ENCODE results near the gene DTWD2.
"Not testable (repeated sequence)": the region's sequence is repeated elsewhere in the genome, so short reads cannot be mapped to it uniquely, and the experiment has no call there.

DTWD2 gene

DNA sequence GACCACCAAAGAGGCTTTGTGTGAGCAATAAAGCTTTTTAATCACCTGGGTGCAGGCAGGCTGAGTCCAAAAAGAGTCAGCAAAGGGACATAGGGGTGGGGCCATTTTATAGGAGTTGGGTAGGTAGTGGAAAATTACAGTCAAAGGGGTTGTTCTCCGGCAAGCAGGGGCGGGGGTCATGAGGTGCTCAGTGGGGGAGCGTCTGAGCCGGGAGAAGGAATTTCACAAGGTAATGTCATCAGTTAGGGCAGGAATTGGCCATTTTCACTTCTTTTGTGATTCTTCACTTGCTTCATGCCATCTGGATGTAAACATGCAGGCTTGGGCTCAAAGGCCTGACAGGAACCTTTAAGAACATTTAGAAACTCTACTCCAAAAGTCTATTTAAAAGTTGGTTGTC, 36.0 kb downstream of the DTWD2 start:
- H3K27ac ChIP-seq (replicated peaks; ENCODE audit: low read length); H3K9me3 ChIP-seq (replicated peaks in 1 of 2; ENCODE audit: control insufficient read depth in 2 of 2, insufficient read depth in 1 of 2, low read depth in 1 of 2, low read length in 2 of 2); H3K27me3 ChIP-seq (ENCODE audit: control insufficient read depth in 3 of 3, insufficient read depth in 3 of 3, low read depth in 1 of 3, low read length in 3 of 3); H3K14ac ChIP-seq (ENCODE audit: low read length); H3K9ac ChIP-seq (ENCODE audit: low read depth, low read length, poor library complexity); H3K36me3 ChIP-seq (replicated peaks in 1 of 2; ENCODE audit: control insufficient read depth in 2 of 2, insufficient read depth in 2 of 2, low read length in 2 of 2); H4K91ac ChIP-seq (ENCODE audit: low read depth, low read length, poor library complexity); H4K8ac ChIP-seq (ENCODE audit: low read depth, low read length); H2BK120ac ChIP-seq (ENCODE audit: low read depth, low read length); H2BK15ac ChIP-seq (ENCODE audit: low read length); H3K79me1 ChIP-seq (ENCODE audit: low read depth, low read length); H3K4ac ChIP-seq (ENCODE audit: low read length); DNase-seq (ENCODE audit: low spot score); H3K18ac ChIP-seq (ENCODE audit: low read length); H2AK5ac ChIP-seq (ENCODE audit: low read depth, low read length); H2BK12ac ChIP-seq (ENCODE audit: low read length); H2AFZ ChIP-seq (ENCODE audit: low read length); H3K4me2 ChIP-seq (ENCODE audit: insufficient read depth, low read length, poor library complexity, severe bottlenecking); H3K4me1 ChIP-seq (ENCODE audit: control insufficient read depth in 2 of 2, insufficient read depth in 1 of 2, low read depth in 1 of 2, low read length in 2 of 2); H3K4me3 ChIP-seq (ENCODE audit: low read length in 2 of 2); H3K23ac ChIP-seq (ENCODE audit: low read depth, low read length, poor library complexity); H2BK5ac ChIP-seq (ENCODE audit: low read length): not testable (repeated sequence)
- WGBS, 2 donors (ENCODE audit: extremely low coverage in 2 of 2, insufficient read length in 2 of 2, insufficient replicate concordance in 1 of 2) = no CpG with 5 or more reads among the region's 4 CpGs

DNA sequence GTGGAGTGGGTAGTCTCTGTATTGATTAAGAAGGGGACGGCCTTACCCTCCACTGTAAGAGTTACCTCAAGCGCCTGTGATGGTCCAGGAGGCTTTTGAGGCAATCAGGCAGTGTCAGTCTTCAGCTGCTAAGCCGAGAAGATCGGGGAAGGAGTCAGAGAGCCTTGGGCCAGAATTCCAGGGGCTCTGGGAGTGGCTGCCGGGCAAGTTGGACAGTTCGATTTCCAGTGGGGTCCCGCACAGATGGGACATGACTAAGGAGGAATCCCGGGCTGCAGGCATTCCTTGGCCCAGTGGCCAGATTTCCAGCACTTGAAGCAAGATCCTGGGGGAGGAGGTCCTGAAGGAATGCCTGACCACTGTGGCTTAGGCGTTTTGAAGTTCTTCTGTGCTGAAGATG, 38.0 kb downstream of the DTWD2 start:
- not testable (repeated sequence) for H3K9ac ChIP-seq (ENCODE audit: low read depth, low read length, poor library complexity); H2AFZ ChIP-seq (ENCODE audit: low read length); H2BK15ac ChIP-seq (ENCODE audit: low read length); H2BK5ac ChIP-seq (ENCODE audit: low read length); H3K4me1 ChIP-seq (ENCODE audit: control insufficient read depth in 2 of 2, insufficient read depth in 1 of 2, low read depth in 1 of 2, low read length in 2 of 2); DNase-seq (ENCODE audit: low spot score); H3K18ac ChIP-seq (ENCODE audit: low read length); H3K4ac ChIP-seq (ENCODE audit: low read length); H3K4me3 ChIP-seq (ENCODE audit: low read length in 2 of 2); H3K79me1 ChIP-seq (ENCODE audit: low read depth, low read length); H3K4me2 ChIP-seq (ENCODE audit: insufficient read depth, low read length, poor library complexity, severe bottlenecking); H3K9me3 ChIP-seq (replicated peaks in 1 of 2; ENCODE audit: control insufficient read depth in 2 of 2, insufficient read depth in 1 of 2, low read depth in 1 of 2, low read length in 2 of 2); H2AK5ac ChIP-seq (ENCODE audit: low read depth, low read length); H3K23ac ChIP-seq (ENCODE audit: low read depth, low read length, poor library complexity); H2BK120ac ChIP-seq (ENCODE audit: low read depth, low read length); H3K14ac ChIP-seq (ENCODE audit: low read length); H3K36me3 ChIP-seq (replicated peaks in 1 of 2; ENCODE audit: control insufficient read depth in 2 of 2, insufficient read depth in 2 of 2, low read length in 2 of 2); H3K27ac ChIP-seq (replicated peaks; ENCODE audit: low read length); H2BK12ac ChIP-seq (ENCODE audit: low read length); H4K91ac ChIP-seq (ENCODE audit: low read depth, low read length, poor library complexity); H3K27me3 ChIP-seq (ENCODE audit: control insufficient read depth in 3 of 3, insufficient read depth in 3 of 3, low read depth in 1 of 3, low read length in 3 of 3); H4K8ac ChIP-seq (ENCODE audit: low read depth, low read length)
- WGBS, 2 donors (ENCODE audit: extremely low coverage in 2 of 2, insufficient read length in 2 of 2, insufficient replicate concordance in 1 of 2) = no CpG with 5 or more reads among the region's 9 CpGs

DNA sequence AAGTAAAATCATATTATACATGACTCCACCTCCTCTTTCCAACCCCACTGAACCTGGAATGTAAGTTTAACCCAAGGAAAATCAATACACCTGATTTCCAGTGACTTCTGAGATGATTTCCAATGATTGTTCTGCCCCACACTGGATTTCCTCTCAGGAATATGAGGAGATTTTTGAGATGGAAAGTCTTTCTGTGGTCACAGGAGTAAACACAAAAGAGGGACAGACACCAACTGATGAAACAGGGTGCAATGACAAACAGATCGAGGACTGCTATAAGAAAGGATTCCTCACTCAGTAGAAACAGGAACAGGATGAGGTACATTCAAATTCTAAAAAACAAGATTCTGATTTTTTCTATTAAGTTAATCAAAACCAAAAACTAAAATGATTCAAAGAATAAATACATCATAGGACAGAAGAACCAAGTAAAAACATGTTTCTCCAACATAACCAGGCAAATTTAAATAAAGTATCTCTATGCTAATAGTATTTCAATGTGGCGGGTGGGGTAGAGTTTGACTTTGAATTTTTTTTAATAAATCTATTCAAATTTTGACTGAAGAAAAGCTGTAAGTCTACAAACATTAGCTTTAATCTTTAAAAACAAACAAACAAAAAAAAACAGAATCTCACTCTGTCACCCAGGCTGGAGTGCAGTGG, 42.1 kb downstream of the DTWD2 start:
- Histone ChIP-seq H3K27me3 (ENCODE audit: control insufficient read depth in 3 of 3, insufficient read depth in 3 of 3, low read depth in 1 of 3, low read length in 3 of 3) (no peaks in the 10 kb centered on the region), H3K27ac (replicated peaks; ENCODE audit: low read length) (no peak overlapping the region), H2BK120ac (ENCODE audit: low read depth, low read length) (no peak overlapping the region), H3K4me3 (ENCODE audit: low read length in 2 of 2) (no peak overlapping the region), H3K9me3 (replicated peaks in 1 of 2; ENCODE audit: control insufficient read depth in 2 of 2, insufficient read depth in 1 of 2, low read depth in 1 of 2, low read length in 2 of 2) (no peaks in the 10 kb centered on the region), H3K23ac (ENCODE audit: low read depth, low read length, poor library complexity) (no peak overlapping the region), H2AK5ac (ENCODE audit: low read depth, low read length) (no peak overlapping the region), H2BK5ac (ENCODE audit: low read length) (no peak overlapping the region), H4K8ac (ENCODE audit: low read depth, low read length) (no peak overlapping the region), H2BK15ac (ENCODE audit: low read length) (no peak overlapping the region), H3K18ac (ENCODE audit: low read length) (no peak overlapping the region), H3K79me1 (ENCODE audit: low read depth, low read length) (no peaks in the 10 kb centered on the region), H3K9ac (ENCODE audit: low read depth, low read length, poor library complexity) (no peak overlapping the region), H2BK12ac (ENCODE audit: low read length) (no peak overlapping the region), H3K4ac (ENCODE audit: low read length) (no peak overlapping the region), H4K91ac (ENCODE audit: low read depth, low read length, poor library complexity) (no peak overlapping the region), H2AFZ (ENCODE audit: low read length) (no peak overlapping the region), H3K4me2 (ENCODE audit: insufficient read depth, low read length, poor library complexity, severe bottlenecking) (no peak overlapping the region), H3K14ac (ENCODE audit: low read length) (no peak overlapping the region), H3K4me1 (ENCODE audit: control insufficient read depth in 2 of 2, insufficient read depth in 1 of 2, low read depth in 1 of 2, low read length in 2 of 2) (no peaks in the 10 kb centered on the region), H3K36me3 (replicated peaks in 1 of 2; ENCODE audit: control insufficient read depth in 2 of 2, insufficient read depth in 2 of 2, low read length in 2 of 2) (no peaks in the 10 kb centered on the region)
- DNase-seq (ENCODE audit: low spot score) = no peak
- WGBS, 2 donors (ENCODE audit: extremely low coverage in 2 of 2, insufficient read length in 2 of 2, insufficient replicate concordance in 1 of 2) = no CpG with 5 or more reads among the region's 2 CpGs

DNA sequence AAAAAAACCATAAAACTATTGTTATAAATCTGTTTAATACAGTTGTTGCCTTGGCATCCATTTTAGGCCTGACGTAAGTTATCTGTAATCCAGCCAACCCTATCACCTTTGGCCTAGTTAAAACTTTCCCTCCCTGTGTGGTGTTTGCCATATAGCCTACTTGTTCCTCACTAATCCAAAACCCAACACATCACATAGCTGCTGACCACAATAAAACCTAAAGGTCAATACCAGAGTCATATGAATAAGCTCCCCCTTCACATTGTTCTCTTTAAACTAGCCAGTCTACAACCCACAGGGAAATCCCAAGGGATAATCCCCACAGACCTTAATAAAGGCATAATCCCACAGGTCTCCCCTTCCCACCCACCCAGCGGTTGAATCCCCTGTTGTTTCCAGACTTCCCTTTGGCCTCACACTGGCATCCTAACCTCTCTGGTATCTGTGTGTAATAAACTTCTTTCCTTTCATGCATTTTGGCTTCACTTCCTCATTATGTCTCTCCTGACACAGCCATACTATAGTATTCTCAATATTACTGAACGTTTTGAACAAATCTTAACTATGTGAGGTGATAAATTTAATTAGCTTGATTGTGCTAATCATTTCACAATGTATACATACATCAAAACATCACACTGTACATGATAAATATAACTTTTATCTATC, 50.8 kb downstream of the DTWD2 start:
- WGBS, 2 donors (ENCODE audit: extremely low coverage in 2 of 2, insufficient read length in 2 of 2, insufficient replicate concordance in 1 of 2) = no CpG with 5 or more reads among the region's 3 CpGs
- no peaks in the 10 kb centered on the region for H3K36me3 ChIP-seq (replicated peaks in 1 of 2; ENCODE audit: control insufficient read depth in 2 of 2, insufficient read depth in 2 of 2, low read length in 2 of 2)

More for the DNA sequence above, 50.8 kb downstream of the DTWD2 start:
- no peak overlapping the region for H3K14ac ChIP-seq (ENCODE audit: low read length)
- H3K4me2 ChIP-seq (ENCODE audit: insufficient read depth, low read length, poor library complexity, severe bottlenecking) = no peak overlapping the region
- H2BK120ac ChIP-seq (ENCODE audit: low read depth, low read length) = no peak overlapping the region
- H2AK5ac ChIP-seq (ENCODE audit: low read depth, low read length) = no peak overlapping the region
- H4K8ac ChIP-seq (ENCODE audit: low read depth, low read length) = no peak overlapping the region
- H3K4me1 ChIP-seq (ENCODE audit: control insufficient read depth in 2 of 2, insufficient read depth in 1 of 2, low read depth in 1 of 2, low read length in 2 of 2) = no peaks in the 10 kb centered on the region
- H2BK5ac ChIP-seq (ENCODE audit: low read length) = no peak overlapping the region
- H2BK15ac ChIP-seq (ENCODE audit: low read length) = no peak overlapping the region
- H4K91ac ChIP-seq (ENCODE audit: low read depth, low read length, poor library complexity) = no peak overlapping the region
- H3K27ac ChIP-seq (replicated peaks; ENCODE audit: low read length) = no peak overlapping the region
- H3K27me3 ChIP-seq (ENCODE audit: control insufficient read depth in 3 of 3, insufficient read depth in 3 of 3, low read depth in 1 of 3, low read length in 3 of 3) = no peaks in the 10 kb centered on the region
- no peak overlapping the region for H3K9ac ChIP-seq (ENCODE audit: low read depth, low read length, poor library complexity)
- H3K23ac ChIP-seq (ENCODE audit: low read depth, low read length, poor library complexity) = no peak overlapping the region
- no peak overlapping the region for H3K4ac ChIP-seq (ENCODE audit: low read length)
- H3K9me3 ChIP-seq (replicated peaks in 1 of 2; ENCODE audit: control insufficient read depth in 2 of 2, insufficient read depth in 1 of 2, low read depth in 1 of 2, low read length in 2 of 2) = no peaks in the 10 kb centered on the region
- no peak overlapping the region for H2BK12ac ChIP-seq (ENCODE audit: low read length)
- DNase-seq (ENCODE audit: low spot score) = no peak
- H3K79me1 ChIP-seq (ENCODE audit: low read depth, low read length) = no peaks in the 10 kb centered on the region
- no peak overlapping the region for H2AFZ ChIP-seq (ENCODE audit: low read length)
- H3K4me3 ChIP-seq (ENCODE audit: low read length in 2 of 2) = no peak overlapping the region
- no peak overlapping the region for H3K18ac ChIP-seq (ENCODE audit: low read length)

Measured in neuronal stem cell (in vitro differentiated cells).